Neural cell (in vitro differentiated cells): ENCODE measurements around the gene ASIC2.

Experiments used
- CTCF ChIP-seq: fragments of 450-650 bp; IDR thresholded peaks from 2 replicates; pipeline ENCODE4 v1.5.1; 2014; ENCODE audit warnings: antibody characterized with exemption, mild to moderate bottlenecking, moderate library complexity; ENCODE audit not compliant: poor library complexity, severe bottlenecking
- EP300 ChIP-seq: fragments of 450-650 bp; conservative IDR thresholded peaks from 2 replicates; pipeline ENCODE4 v1.6.1; 2014; ENCODE audit warnings: antibody characterized with exemption, mild to moderate bottlenecking, moderate library complexity; ENCODE audit not compliant: poor library complexity, severe bottlenecking
- EZH2 ChIP-seq: fragments of 200-600, 300-800 bp; shearing (Covaris generic), sonication (generic); IDR thresholded peaks from 2 replicates; pipeline ENCODE4 v1.6.1; 2014; ENCODE audit warnings: antibody characterized with exemption, low read length, borderline replicate concordance, mild to moderate bottlenecking; ENCODE audit not compliant: insufficient read depth, poor library complexity, severe bottlenecking
- MXI1 ChIP-seq: fragments of 450-650 bp; conservative IDR thresholded peaks from 2 replicates; pipeline ENCODE4 v1.6.1; 2014; ENCODE audit warnings: antibody characterized with exemption, mild to moderate bottlenecking; ENCODE audit not compliant: poor library complexity, severe bottlenecking
- POLR2AphosphoS5 ChIP-seq: IDR thresholded peaks from 2 replicates; pipeline ENCODE4 v1.6.1; 2012
- RAD21 ChIP-seq: fragments of 450-650 bp; conservative IDR thresholded peaks from 2 replicates; pipeline ENCODE4 v1.6.1; 2014; ENCODE audit warnings: antibody characterized with exemption, mild to moderate bottlenecking, moderate library complexity
- REST ChIP-seq: IDR thresholded peaks from 2 replicates; pipeline ENCODE4 v1.6.1; 2012; ENCODE audit warnings: borderline replicate concordance
- SMC3 ChIP-seq: fragments of 450-650 bp; conservative IDR thresholded peaks from 2 replicates; pipeline ENCODE4 v1.6.1; 2014; ENCODE audit warnings: antibody characterized with exemption, mild to moderate bottlenecking, moderate library complexity; ENCODE audit not compliant: poor library complexity
- TAF1 ChIP-seq: IDR thresholded peaks from 2 replicates; pipeline ENCODE4 v1.6.1; 2012; ENCODE audit warnings: low read depth

- no peak for TF ChIP-seq MXI1
- no peak for TF ChIP-seq CTCF
- no peak for TF ChIP-seq POLR2AphosphoS5
- TF ChIP-seq EP300 = no peak
- no peak for TF ChIP-seq REST
- no peak for TF ChIP-seq SMC3
- TF ChIP-seq EZH2 = no peak
- TF ChIP-seq TAF1 = no peak
- TF ChIP-seq RAD21 = no peak
Observed at GRCh38 chr17:33145941-33146340, 147.2 kb downstream of the ASIC2 start.
